ENCODE results near the gene PRDM16.

PRDM16 gene

GRCh38 chr1:3384407-3384806 lies 315.4 kb downstream of the PRDM16 start:
- no peak for TF ChIP-seq CTCF (IDR thresholded peaks at IDR 0.05; ENCODE audit: borderline replicate concordance, insufficient read depth, low read depth, low read length)
- H3K4me3 ChIP-seq (ENCODE audit: low read depth, low read length) = no peak overlapping the region

GRCh38 chr1:3386205-3387002 lies 317.4 kb downstream of the PRDM16 start:
- no peak for TF ChIP-seq CTCF (IDR thresholded peaks at IDR 0.05; ENCODE audit: borderline replicate concordance, insufficient read depth, low read depth, low read length)
- no peak overlapping the region for H3K4me3 ChIP-seq (ENCODE audit: low read depth, low read length)

- TF ChIP-seq CTCF (IDR thresholded peaks at IDR 0.05; ENCODE audit: borderline replicate concordance, insufficient read depth, low read depth, low read length) = no peak
- no peak overlapping the region for H3K4me3 ChIP-seq (ENCODE audit: low read depth, low read length)
Measured at GRCh38 chr1:3387401-3387800, 318.4 kb downstream of the PRDM16 start.

- no peak for TF ChIP-seq CTCF (IDR thresholded peaks at IDR 0.05; ENCODE audit: borderline replicate concordance, insufficient read depth, low read depth, low read length)
- H3K4me3 ChIP-seq (ENCODE audit: low read depth, low read length) = no peak overlapping the region
Measured at GRCh38 chr1:3389093-3389833, 320.3 kb downstream of the PRDM16 start.

DNA sequence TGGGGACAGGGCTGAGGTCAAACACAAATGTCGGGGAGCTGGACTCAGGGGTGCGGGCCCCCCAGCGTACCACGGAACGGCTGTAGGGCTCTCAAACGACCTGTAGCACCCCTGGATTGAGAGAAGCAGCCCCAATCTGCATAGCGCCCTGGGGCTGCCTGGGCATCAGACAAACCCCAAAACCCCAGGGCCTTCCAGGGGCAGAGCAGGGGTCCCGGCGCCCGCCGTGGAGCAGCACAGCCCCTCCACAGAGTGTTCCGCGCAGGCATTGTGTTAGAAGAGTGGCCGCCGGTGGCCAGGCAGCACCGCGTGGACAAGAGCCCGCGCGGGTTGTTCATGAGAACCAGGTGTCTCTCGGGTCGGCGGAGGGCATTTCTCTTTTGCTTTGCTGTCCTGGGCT lies 321.3 kb downstream of the PRDM16 start:
- H3K4me3 ChIP-seq (ENCODE audit: low read depth, low read length) = no peak overlapping the region

DNA sequence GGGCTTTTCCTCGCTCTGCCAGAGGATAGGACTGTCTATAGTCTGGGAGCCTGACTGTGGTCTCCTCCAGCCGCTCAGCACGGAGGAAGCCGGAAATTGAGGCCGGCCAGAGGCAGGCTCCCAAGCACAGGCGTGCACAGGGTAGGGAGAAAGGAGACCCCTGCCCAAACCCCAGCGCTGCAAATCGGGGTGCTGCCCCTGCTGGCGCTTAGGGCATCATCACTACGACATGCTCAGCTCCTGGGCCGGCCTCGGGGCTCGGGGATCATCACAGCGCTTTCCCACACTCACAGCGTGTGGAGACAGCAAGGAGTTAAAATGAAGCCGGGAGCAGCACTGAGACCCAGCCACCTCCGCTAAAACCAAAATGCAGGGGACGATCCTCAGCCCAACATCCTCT lies 322.7 kb downstream of the PRDM16 start:
- H3K4me3 ChIP-seq (ENCODE audit: low read depth, low read length) = no peak overlapping the region
- TF ChIP-seq CTCF (IDR thresholded peaks at IDR 0.05; ENCODE audit: borderline replicate concordance, insufficient read depth, low read depth, low read length) = no peak

More for the DNA sequence above, 321.3 kb downstream of the PRDM16 start:
- TF ChIP-seq CTCF (IDR thresholded peaks at IDR 0.05; ENCODE audit: borderline replicate concordance, insufficient read depth, low read depth, low read length) = no peak

Measured in GM12875 (cell line).